ENCODE results near the gene CUL5.
"Not testable (repeated sequence)": the region's sequence is repeated elsewhere in the genome, so short reads cannot be mapped to it uniquely, and the experiment has no call there.

The CUL5 gene

DNA sequence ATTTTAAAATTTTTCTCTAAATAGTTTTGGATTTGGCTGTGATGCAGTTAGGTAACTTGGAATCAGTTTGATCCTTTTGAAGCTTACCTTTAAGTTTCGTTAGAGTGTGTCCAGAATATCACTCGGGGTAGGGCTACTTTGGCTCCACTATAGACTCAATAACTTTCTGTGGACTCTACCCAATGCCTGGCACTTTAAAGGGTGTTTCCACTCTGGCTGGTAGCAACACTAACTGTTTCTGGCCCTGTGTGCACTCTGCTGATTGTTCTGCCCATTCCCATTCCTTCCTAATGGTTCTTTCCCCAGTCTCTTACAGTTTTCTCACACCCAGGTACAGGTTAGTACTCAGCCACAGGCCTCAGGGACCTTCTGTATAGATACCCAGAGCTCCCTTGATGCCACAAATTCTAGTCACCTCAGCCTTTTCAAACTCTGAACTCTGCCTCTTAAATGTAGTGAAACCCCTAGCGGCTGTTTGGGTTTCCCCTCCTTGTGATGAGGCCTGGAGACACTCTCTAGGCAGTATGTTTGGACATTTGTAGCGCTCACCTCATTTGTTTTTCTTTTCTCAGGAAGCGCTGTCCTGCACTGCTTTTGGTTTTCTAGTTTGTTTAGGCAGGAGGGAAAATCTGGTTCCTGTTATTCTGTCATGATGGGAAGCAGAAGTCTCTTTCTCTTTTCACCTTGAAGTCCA is 16.8 kb downstream of the CUL5 start:
- no peak for DNase-seq (ENCODE audit: low read depth)

DNA sequence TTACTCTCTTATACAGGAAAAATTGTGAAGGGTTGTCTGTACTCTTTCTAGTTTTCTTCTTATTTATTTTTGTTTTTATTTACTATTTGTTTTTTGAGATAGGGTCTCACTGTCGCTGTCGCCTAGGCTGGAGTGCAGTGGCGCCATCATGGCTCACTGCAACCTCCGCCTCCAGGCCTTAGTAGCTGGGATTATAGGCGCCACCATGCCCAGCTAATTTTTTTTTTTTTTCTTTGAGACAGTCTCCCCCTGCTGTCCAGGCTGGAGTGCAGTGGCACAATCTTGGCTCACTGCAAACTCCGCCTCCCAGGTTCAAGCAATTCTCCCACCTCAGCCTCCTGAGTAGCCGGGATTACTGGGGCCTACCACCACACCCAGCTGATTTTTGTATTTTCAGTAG is 18.4 kb downstream of the CUL5 start:
- no peak for DNase-seq (ENCODE audit: low read depth)

- DNase-seq (ENCODE audit: low read depth) = not testable (repeated sequence)
Observed at GRCh38 chr11:108028822-108029441, 20.2 kb downstream of the CUL5 start.

DNA sequence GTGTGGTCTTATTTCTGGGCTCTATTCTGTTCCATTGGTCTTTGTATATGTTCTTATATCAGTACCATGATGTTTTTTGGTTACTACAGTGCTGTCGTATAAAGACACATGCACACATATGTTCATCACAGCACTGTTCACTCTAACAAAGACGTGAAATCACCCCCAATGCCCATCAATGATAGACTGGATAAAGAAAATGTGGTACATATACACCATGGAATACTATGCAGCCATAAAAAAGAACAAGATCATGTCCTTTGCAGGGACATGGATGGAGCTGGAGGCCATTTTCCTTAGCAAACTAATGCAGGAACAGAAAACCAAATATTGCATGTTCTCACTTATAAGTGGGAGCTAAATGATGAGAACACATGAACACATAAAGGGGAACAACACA is 22.9 kb downstream of the CUL5 start:
- not testable (repeated sequence) for DNase-seq (ENCODE audit: low read depth)

GRCh38 chr11:108032800-108033199 is 24.1 kb downstream of the CUL5 start:
- no peak for DNase-seq (ENCODE audit: low read depth)

DNA sequence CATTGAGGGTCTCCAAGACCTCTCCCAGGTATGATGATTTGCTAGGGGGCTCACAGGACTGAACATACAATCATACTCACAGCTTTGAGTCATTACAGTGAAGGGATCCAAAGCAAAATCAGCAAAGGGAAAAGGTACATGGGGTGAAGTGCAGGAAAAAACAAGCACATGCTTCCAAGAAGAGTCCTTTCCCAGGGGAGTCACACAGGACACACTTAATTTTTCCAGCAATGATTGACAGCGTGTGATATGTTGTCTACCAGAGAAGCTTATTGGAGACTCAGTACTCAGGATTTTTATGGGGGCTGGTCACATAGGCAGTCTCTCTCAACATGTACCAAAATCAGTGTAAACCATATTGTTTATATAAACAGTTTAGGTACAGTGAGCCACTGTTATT is 25.3 kb downstream of the CUL5 start:
- no peak for DNase-seq (ENCODE audit: low read depth)

DNA sequence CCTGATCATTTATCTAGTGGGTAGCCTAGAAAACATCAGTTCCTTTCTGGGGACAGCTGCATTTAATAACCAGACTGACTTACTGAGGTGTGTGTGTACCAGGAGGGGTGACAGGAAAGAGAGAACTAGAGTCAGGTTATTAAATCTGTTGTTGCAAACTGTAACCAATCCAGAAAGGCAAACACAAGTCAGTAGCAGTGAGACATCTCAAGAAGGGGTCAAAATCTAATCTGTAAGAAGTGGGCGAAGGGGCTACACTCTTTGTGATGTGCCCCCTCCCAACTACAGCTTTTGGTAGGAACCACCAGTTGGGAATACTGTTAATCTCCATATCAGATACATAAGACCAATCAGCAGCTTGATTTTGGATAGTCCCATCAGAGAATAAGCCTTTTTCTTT is 26.3 kb downstream of the CUL5 start:
- no peak for DNase-seq (ENCODE audit: low read depth)

DNA sequence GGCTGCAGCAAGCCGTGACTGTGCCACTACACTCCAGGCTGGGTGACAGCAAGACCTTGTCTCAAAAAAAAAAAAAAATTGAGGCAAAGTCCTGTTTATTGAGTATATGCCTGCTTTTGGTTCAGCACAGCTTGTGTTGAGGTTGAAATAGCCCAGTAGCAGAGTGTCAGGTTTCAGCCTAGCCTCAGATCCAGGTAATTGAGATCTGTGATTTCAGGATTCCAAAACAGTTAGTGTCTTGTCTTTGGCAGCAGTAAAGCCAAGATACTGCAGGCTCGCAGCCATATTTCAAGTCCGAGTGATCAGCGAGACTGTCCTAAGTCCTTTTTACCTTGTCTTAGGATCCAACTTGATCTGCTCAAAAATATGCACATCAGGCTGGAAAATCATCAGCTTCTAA is 27.0 kb downstream of the CUL5 start:
- no peak for DNase-seq (ENCODE audit: low read depth)

DNA sequence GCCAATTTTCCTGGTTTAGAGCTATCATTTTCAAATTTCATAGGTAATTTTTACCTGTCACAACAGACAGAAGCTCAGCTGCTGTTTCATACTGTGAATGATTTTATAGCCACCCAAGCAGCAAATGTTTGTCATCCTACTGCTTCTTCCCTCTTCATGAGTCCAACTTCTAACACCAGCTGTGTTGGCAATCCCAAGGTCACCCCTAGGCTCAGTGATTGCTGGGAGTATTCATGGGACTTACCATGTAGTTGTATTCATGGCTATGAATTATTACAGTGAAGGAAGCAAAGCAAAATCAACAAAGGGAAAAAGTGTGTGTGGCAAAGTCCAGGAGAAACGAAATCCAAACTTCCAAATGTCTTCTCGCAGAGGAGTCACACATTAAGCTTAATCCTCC is 28.5 kb downstream of the CUL5 start:
- DNase-seq (ENCODE audit: low read depth) = no peak

DNA sequence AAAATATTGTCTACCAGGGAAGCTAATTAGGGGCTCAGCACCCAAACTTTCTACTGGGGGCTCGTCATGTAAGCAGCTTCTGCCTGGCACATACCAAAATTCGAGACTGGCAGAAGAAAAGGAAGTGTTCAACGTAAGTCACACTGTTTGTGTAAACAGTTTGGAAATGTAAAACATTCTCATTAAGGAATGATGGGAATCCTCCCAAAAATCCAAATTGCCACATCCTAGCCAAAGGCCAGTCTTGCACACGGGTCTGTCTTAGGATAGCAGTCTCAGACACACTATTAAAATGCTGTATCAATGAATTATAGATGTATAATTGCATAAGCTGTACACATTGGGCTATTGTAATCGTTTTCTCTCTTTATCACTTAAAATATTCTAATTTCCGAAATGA is 28.9 kb downstream of the CUL5 start:
- no peak for DNase-seq (ENCODE audit: low read depth)

DNA sequence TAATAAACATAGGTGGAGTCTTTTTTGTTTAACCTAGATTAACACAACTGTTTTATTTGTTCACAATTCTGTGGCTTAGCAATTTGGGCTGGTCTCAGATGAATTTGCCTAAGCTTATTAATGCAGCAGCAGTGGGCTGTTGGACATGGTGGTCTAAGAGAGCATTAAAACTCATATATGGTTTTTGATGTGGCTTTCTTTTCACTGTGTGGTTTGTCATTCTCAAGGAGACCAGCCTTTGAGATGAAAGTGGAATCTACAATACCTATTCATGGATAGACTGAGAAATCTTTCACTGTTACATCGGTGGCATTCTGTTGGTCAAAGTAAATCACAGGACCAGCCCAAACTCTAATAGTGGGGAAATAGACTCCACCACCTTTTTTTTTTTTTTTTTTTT is 39.6 kb downstream of the CUL5 start:
- DNase-seq (ENCODE audit: low read depth) = no peak

DNA sequence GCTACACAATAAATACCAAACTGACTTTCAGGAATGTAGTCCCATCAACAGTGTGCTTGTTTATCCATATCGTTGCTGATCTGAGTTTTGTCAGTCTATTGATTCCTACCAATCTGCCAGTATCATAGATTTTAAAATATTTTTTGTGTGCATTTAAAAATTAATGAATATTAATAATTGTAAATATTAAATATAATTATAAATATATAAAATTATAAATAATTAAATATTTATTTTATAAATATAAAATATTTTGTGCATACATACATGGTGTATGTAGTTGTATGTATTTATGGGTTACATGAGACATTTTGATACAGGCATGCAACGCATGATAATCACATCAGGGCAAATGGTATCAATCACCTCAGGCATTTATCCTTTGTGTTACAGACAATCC is 53.6 kb downstream of the CUL5 start:
- no peak for DNase-seq (ENCODE audit: low read depth)

- no peak for DNase-seq (ENCODE audit: low read depth)
Observed at GRCh38 chr11:108063410-108063809, 54.7 kb downstream of the CUL5 start.

DNA sequence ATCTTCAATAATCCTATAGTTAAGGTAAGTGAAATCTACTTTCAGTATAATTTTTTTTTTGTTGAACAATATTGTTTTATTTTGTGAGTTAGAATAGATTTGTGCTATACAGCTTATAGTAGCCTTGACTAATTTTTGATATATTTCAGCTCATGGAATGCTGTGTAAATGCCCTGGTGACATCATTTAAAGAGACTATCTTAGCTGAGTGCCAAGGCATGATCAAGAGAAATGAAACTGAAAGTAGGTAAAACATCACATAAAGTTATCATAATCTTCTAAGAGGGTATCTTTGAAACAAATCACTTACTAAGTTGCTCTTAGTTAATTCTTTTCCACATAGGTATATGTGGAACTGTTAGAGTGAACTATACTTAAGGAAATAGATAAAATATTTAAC is 61.2 kb downstream of the CUL5 start:
- no peak for DNase-seq (ENCODE audit: low read depth)

- no peak for DNase-seq (ENCODE audit: low read depth)
Observed at GRCh38 chr11:108084811-108085210, 76.1 kb downstream of the CUL5 start.

DNA sequence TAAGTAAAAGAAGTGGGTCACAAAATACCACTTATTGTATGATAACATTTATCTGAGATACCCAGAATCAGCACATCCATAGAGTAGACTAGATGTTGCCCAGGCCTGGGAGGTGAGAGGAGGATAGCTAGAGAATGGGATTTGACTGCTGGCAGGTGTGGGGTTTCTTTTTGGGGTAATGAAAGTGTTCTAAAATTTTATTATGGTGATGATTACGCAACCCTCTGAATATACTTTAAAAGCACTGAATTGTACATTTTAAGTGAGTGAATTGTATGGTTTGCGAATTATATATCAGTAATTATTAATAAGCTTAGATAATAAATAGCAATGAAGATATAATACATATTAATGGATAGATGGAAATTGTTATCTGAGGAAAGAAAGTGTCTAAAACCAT is 77.0 kb downstream of the CUL5 start:
- DNase-seq (ENCODE audit: low read depth) = no peak

- no peak for DNase-seq (ENCODE audit: low read depth)
Observed at GRCh38 chr11:108092134-108092533, 83.4 kb downstream of the CUL5 start.

DNA sequence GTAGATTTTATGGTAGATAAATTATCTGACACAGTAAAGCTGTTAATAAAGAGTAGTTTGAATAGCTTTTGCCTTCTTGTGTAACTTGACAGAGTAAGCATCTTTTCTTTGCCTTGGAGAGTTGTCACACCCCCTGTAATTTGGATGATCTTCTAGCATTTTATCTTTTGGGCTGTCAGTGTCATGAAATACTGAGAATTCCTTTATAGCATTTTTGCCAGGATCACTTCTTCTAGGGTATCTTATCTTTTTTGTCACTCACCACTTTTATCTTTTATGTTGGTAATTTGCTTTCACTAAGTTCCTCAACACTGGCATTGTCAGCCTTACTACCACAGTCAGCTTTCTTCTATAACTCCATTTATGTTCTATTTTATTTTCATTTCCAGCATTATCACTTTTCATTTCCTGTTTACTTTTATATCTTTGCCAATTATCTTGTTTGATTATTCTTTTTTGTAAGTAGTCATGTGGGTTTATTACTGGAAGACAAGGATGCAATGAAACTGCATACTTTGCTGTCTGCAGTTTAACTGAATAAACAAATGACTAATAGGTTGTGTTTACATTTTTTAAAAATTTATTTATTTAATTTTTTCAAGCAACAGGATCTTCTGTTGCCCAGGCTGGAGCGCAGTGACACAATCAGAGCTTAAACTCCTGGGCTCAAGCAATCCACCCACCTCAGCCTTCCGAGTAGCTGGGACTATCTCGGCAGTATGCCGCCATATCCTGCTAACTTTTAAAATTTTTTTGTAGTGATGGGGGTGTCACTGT is 84.6 kb downstream of the CUL5 start:
- no peak for DNase-seq (ENCODE audit: low read depth)

DNA sequence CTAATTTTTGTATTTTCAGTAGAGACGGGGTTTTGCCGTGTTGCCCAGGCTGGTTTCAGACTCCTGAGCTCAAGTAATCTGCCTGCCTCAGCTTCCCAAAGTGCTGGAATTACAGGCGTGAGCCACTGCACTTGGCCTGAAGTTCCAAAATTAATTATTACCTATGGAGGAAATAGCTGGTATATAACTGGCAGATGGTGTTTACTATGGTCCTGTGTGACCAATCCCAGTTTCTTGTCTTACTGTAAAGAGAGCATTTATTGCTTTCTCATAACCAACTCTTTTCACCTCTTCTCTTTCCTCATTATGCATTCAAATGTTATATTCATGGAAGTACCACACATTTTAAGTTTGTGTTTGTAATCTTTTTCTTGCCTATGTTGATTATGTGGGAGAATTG is 88.5 kb downstream of the CUL5 start:
- DNase-seq (ENCODE audit: low read depth) = no peak

DNA sequence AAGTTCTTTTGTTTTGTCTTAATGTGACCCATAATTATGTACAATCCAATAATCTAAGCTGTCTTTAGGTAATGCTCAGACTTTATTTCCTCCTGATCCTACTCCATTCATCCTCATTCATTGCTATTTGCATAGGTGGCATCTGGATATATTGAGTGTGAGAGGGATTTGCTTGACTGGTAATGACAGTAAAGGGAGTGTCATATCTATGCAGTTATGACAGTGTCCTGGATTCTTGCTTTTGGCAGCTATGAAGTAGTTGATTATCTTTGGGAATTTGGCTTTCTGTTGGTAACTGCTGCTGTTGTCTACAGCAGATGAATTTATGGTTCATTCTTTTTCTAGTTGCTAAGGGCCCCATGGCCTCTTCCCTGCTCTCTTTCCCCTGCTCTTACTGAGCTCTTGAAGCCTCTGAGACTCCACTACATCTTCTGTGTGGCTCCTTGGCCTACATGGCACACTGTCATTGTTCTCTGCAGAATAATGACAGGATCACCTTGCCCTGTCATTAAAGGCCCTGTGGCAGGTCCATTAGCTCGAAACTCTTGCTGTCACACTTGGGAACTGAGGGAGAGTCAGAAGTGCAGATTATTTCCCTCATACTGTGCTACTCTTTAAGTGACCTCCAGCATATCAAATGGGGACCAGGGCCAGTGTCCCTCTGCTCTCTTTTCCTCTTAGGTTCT is 92.5 kb downstream of the CUL5 start:
- no peak for DNase-seq (ENCODE audit: low read depth)

DNA sequence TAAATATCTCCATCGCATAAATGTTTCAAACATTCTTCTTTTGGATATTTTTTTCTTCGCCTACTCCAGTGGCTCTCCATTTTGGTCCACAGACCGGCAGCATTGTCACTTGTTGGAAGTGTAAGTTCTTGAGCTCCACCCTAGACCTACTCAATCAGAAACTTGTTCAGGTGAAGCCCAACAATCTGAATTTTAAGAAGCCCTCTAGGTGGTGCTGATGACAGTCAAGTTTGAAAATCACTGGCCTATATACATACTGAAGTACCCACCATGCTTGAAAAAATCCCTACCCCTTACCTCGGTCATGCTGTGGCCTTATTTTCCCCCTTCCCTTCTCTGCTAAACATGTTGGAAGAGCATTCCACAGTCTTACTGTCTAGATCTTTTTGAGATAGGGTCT is 102.4 kb downstream of the CUL5 start:
- DNase-seq (ENCODE audit: low read depth) = no peak

DNA sequence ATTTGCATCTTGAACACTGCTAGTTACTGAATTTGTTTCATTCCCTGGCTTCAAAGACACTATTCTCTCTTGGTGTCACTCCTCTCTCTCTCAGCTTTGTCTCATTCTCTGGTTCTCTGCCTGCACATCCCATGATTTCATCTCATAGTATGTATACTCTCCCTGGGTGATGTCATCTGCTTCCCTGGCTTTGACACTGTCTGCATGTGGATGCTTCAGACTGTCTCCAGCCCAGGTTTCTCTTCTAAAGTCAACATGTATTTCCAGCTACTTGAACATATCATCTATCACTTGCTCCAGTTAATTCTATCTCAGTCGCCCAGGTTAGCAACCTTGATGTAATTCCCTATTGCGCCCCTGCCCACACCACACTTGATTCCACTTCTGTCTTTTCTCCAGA is 103.4 kb downstream of the CUL5 start:
- DNase-seq (ENCODE audit: low read depth) = no peak
